Nephron (organoid): ENCODE data around the gene JPH2.

Experiments used
- H3K27ac Mint-ChIP-seq, 3 experiments: 2 replicates each; pipeline ENCODE4 v1.8.0; 2020; ENCODE audit warnings: mixed read lengths in 3 of 3, mild to moderate bottlenecking in 2 of 3, moderate library complexity in 1 of 3
- H3K27me3 Mint-ChIP-seq: 2 replicates; pipeline ENCODE4 v1.8.0; 2021; ENCODE audit warnings: low read depth, mild to moderate bottlenecking, moderate library complexity, mixed read lengths
- H3K36me3 Mint-ChIP-seq: 2 replicates; pipeline ENCODE4 v1.8.0; 2020; ENCODE audit warnings: low read depth, mixed read lengths
- H3K4me1 Mint-ChIP-seq: 2 replicates; pipeline ENCODE4 v1.8.0; 2020; ENCODE audit warnings: mixed read lengths
- H3K4me3 Mint-ChIP-seq, 3 experiments: 2 replicates each; pipeline ENCODE4 v1.8.0; 2020; ENCODE audit warnings: mild to moderate bottlenecking in 3 of 3, mixed read lengths in 3 of 3, moderate library complexity in 2 of 3
- H3K9me3 Mint-ChIP-seq: 2 replicates; pipeline ENCODE4 v1.8.0; 2020; ENCODE audit warnings: mixed read lengths
- CTCF ChIP-seq, 3 experiments: fragments of 200-600 bp; sonication (generic); IDR thresholded peaks; one replicate each; pipeline ENCODE4 v1.5.0; 2021; ENCODE audit warnings: antibody characterized with exemption in 3 of 3; ENCODE audit not compliant: unreplicated experiment in 3 of 3

The JPH2 gene

DNA sequence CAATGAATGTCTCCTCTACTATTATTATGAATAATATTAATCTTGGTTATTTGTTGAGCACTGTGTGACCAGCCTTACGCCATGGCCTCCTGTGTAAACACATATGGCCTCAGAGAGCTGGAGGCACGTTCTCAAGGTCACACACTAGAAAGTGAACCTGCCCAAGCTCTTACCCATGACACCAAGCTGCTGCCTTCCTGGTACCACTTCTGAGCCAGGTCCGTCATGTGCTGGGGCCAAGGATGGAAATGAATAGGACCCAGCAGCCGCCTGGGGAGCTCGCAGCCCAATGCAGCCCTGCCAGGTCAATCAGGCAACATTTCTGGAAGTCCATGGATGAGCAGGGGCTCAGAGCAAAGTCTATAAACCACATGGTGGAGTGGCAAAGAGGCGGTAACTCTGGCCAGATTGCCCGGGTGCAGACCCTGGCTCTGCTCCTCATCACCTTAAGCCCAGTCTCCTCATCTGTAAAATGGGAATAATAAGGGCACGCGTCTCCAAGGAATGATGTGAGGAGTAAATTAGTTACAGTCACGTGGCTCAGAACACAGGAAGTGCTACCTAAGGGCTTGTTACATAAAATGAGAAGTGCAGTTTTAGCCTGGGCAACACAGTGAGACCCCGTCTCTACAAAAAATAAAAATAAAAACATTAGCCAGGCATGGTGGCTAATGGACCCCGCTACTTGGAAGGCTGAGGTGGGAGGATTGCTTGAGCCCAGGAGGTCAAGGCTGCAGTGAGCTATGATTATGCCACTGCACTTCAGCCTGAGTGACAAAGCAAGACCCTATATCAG, 61.5 kb downstream of the JPH2 start:
- Mint-ChIP-seq H3K4me1 (peaks cover 26% of the 10 kb centered on the region), H3K27ac (no peak overlapping the region)
- no peak for TF ChIP-seq CTCF (IDR thresholded peaks at IDR 0.05; ENCODE audit: unreplicated experiment in 3 of 3)

DNA sequence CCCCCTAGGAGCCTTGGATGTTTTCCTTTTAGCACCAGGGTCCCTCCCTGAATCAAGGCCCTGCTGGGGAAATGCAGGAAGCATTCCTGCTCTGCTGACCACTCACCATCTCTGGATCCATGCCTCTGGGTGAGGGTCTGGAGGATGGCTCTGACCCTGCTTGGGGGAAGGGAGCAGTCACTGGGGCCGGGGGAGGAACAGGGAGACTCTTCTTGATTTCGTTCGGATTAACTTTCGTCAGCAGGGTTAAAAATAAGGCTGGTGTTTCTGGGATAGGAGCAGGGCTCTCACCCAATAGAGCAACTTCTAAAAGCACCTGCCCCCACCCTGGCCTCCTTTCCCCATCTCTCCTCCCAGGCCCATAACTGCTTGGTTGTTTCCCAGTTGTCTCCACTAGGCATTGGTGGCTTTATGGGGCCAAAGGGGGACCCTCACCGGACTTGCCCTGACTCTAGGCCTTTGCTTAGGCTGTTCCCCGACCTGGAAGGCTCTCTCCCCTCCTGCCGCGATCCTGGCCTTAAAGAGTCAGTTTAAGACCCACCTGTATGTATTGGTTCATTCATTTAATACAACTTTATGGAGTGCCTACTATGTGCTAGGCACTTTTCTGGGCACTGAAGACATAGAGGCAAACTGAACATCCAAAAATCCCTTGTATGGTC, 63.0 kb downstream of the JPH2 start:
- H3K36me3 Mint-ChIP-seq, result no peaks in the 10 kb centered on the region

More for the DNA sequence above, 61.5 kb downstream of the JPH2 start:
- H3K36me3 Mint-ChIP-seq, result no peaks in the 10 kb centered on the region
- H3K4me3 Mint-ChIP-seq, result no peak overlapping the region
- H3K9me3 Mint-ChIP-seq, result no peaks in the 10 kb centered on the region
- peaks cover 4% of the 10 kb centered on the region for H3K27me3 Mint-ChIP-seq

GRCh38 chr20:44123251-44123650, 63.7 kb downstream of the JPH2 start:
- no peak overlapping the region for H3K4me3 Mint-ChIP-seq
- H3K4me1 Mint-ChIP-seq, result peaks cover 26% of the 10 kb centered on the region
- no peaks in the 10 kb centered on the region for H3K36me3 Mint-ChIP-seq
- TF ChIP-seq CTCF (IDR thresholded peaks at IDR 0.05; ENCODE audit: unreplicated experiment in 3 of 3), result no peak
- H3K9me3 Mint-ChIP-seq, result no peaks in the 10 kb centered on the region
- no peak overlapping the region for H3K27ac Mint-ChIP-seq
- peaks cover 4% of the 10 kb centered on the region for H3K27me3 Mint-ChIP-seq

More for the DNA sequence above, 63.0 kb downstream of the JPH2 start:
- no peaks in the 10 kb centered on the region for H3K9me3 Mint-ChIP-seq
- no peak for TF ChIP-seq CTCF (IDR thresholded peaks at IDR 0.05; ENCODE audit: unreplicated experiment in 3 of 3)
- peaks cover 4% of the 10 kb centered on the region for H3K27me3 Mint-ChIP-seq
- no peak overlapping the region for H3K4me3 Mint-ChIP-seq
- H3K27ac Mint-ChIP-seq, result peak overlapping the region in 1 of 3 experiments; percentile 35
- peaks cover 21% of the 10 kb centered on the region for H3K4me1 Mint-ChIP-seq

DNA sequence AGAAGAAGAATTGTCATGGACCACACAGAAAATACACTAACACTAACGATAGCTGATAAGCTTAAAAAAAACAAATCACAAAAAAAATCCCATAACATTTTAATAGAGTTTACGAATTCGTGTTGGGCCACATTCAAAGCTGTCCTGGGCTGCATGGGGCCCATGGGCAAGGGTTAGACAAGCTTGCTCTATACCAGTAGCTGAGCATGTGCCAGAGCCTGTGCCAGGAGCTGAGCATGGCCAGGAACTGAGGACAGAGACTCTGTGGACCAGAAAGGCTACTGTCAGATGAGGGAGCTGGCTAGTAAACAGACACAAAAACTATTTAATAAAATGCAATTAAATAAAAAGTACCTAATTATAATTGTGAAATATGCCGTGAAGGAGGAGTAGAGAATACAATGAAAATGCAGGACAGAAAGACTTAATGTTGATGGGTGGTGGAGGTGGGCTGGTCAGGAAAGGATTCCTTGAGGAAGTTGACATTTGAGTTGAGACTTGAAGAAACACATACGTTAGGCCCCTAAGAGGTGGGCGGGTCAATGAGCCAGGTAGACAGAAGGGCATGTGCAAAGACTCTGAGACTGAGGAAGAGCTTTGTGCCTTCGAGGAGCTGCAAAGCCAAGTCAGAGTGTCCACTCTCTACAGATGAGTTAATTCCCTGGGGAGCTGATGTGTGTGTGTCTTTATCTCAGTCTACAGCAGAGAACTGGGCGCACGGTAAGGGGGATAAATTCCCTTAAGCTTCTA, 66.1 kb downstream of the JPH2 start:
- Mint-ChIP-seq H3K36me3 (no peaks in the 10 kb centered on the region), H3K27ac (peak overlapping the region in 1 of 3 experiments; percentile 9), H3K4me3 (no peak overlapping the region), H3K9me3 (no peaks in the 10 kb centered on the region), H3K4me1 (peaks cover 37% of the 10 kb centered on the region), H3K27me3 (peaks cover 5% of the 10 kb centered on the region)
- TF ChIP-seq CTCF (IDR thresholded peaks at IDR 0.05; ENCODE audit: unreplicated experiment in 3 of 3), result no peak

GRCh38 chr20:44118185-44119033, 68.6 kb downstream of the JPH2 start:
- no peaks in the 10 kb centered on the region for H3K9me3 Mint-ChIP-seq
- no peak overlapping the region for H3K4me3 Mint-ChIP-seq
- H3K27me3 Mint-ChIP-seq, result peaks cover 5% of the 10 kb centered on the region
- H3K27ac Mint-ChIP-seq, result no peak overlapping the region
- no peak for TF ChIP-seq CTCF (IDR thresholded peaks at IDR 0.05; ENCODE audit: unreplicated experiment in 3 of 3)
- H3K4me1 Mint-ChIP-seq, result peaks cover 40% of the 10 kb centered on the region
- no peaks in the 10 kb centered on the region for H3K36me3 Mint-ChIP-seq
